RWPE1 (cell line): ENCODE measurements around the gene ADAMTSL3.
"Not testable (repeated sequence)": the region's sequence is repeated elsewhere in the genome, so short reads cannot be mapped to it uniquely, and the experiment has no call there.

ENCODE experiments used
- CTCF ChIA-PET: fragments of 350-600 bp; sonication (Branson Sonifier 250); formaldehyde crosslinking; extraction: SDS; loops from one replicate; lab custom pipeline; 2021; lab: Yijun Ruan, JAX
- POLR2A ChIA-PET: fragments of 400-600 bp; formaldehyde crosslinking; extraction: SDS; loops from one replicate; lab custom pipeline; 2020; ENCODE audit warnings: antibody characterized with exemption; ENCODE audit not compliant: low non-redundant PET; lab: Yijun Ruan, JAX
- DNase-seq: peaks from one replicate; pipeline ENCODE4 v3.0.0; 2012; ENCODE audit warnings: low spot score
- H3K27ac ChIP-seq: fragments of 450-650 bp; 2 replicates; pipeline ENCODE4 v1.5.1; 2017
- CTCF ChIP-seq: fragments of 450-650 bp; conservative IDR thresholded peaks from 2 replicates; pipeline ENCODE4 v1.5.1; 2017; ENCODE audit warnings: low read depth, mild to moderate bottlenecking

The ADAMTSL3 gene

GRCh38 chr15:83695246-83695645 is 41.3 kb downstream of the ADAMTSL3 start:
- TF ChIP-seq CTCF: no peak
- ChIA-PET POLR2A (no interaction called here), CTCF (no interaction called here)
- DNase-seq: peak; percentile 26
- H3K27ac ChIP-seq: no peak overlapping the region

GRCh38 chr15:83695901-83696425 is 42.0 kb downstream of the ADAMTSL3 start:
- H3K27ac ChIP-seq: no peak overlapping the region
- POLR2A ChIA-PET: no interaction called here
- CTCF ChIA-PET: no interaction called here
- no peak for TF ChIP-seq CTCF
- no peak for DNase-seq

- ChIA-PET POLR2A (no interaction called here), CTCF (interaction anchor here (0.7 kb wide), 1 partner anchor 132 kb away, joined by 4 read pairs; no protein-coding TSS in a partner anchor)
- H3K27ac ChIP-seq: no peak overlapping the region
- no peak for DNase-seq
- TF ChIP-seq CTCF: no peak
Measured at GRCh38 chr15:83697716-83698115, 43.8 kb downstream of the ADAMTSL3 start.

GRCh38 chr15:83698294-83698693 is 44.4 kb downstream of the ADAMTSL3 start:
- ChIA-PET POLR2A (no interaction called here), CTCF (interaction anchor here (0.7 kb wide), 1 partner anchor 133 kb away, joined by 4 read pairs; no protein-coding TSS in a partner anchor)
- H3K27ac ChIP-seq: no peak overlapping the region
- TF ChIP-seq CTCF: no peak
- peak; percentile 59 for DNase-seq

- ChIA-PET CTCF (no interaction called here), POLR2A (no interaction called here)
- no peak for DNase-seq
- TF ChIP-seq CTCF: no peak
- no peak overlapping the region for H3K27ac ChIP-seq
Measured at GRCh38 chr15:83699028-83699427, 45.1 kb downstream of the ADAMTSL3 start.

- POLR2A ChIA-PET: no interaction called here
- no peak for DNase-seq
- CTCF ChIA-PET: interaction anchor here (0.6 kb wide), 1 partner anchor 128 kb away, joined by 3 read pairs; no protein-coding TSS in a partner anchor
- H3K27ac ChIP-seq: no peak overlapping the region
- no peak for TF ChIP-seq CTCF
Measured at GRCh38 chr15:83700082-83700481, 46.2 kb downstream of the ADAMTSL3 start.

GRCh38 chr15:83702314-83702713 is 48.4 kb downstream of the ADAMTSL3 start:
- H3K27ac ChIP-seq, DNase-seq, POLR2A ChIA-PET, CTCF ChIA-PET: not testable (repeated sequence)
